Effector memory CD4-positive, alpha-beta T cell (primary cell): ENCODE measurements around the gene MN1.

ENCODE experiments used
- DNase-seq, 3 donors: peaks; one replicate each; pipeline ENCODE4 v3.0.0-alpha.2; 2020
- H3K27ac ChIP-seq: 2 replicates; pipeline ENCODE4 v1.7.0; 2013; ENCODE audit warnings: mild to moderate bottlenecking, low read length, moderate library complexity; ENCODE audit not compliant: insufficient read depth, poor library complexity, severe bottlenecking
- H3K27me3 ChIP-seq: replicated peaks from 2 replicates; pipeline ENCODE4 v1.7.0; 2013; ENCODE audit warnings: mild to moderate bottlenecking, low read length; ENCODE audit not compliant: insufficient read depth, control insufficient read depth, poor library complexity, severe bottlenecking
- H3K36me3 ChIP-seq: 2 replicates; pipeline ENCODE4 v1.7.0; 2013; ENCODE audit warnings: mild to moderate bottlenecking, low read length, moderate library complexity; ENCODE audit not compliant: control insufficient read depth, insufficient read depth
- H3K4me1 ChIP-seq: 2 replicates; pipeline ENCODE4 v1.7.0; 2013; ENCODE audit warnings: low read length, mild to moderate bottlenecking; ENCODE audit not compliant: control insufficient read depth, insufficient read depth, poor library complexity, severe bottlenecking
- H3K4me3 ChIP-seq: 2 replicates; pipeline ENCODE4 v1.7.0; 2013; ENCODE audit warnings: low read length, low read depth, mild to moderate bottlenecking; ENCODE audit not compliant: insufficient read depth, poor library complexity, severe bottlenecking
- H3K9me3 ChIP-seq: 2 replicates; pipeline ENCODE4 v1.7.0; 2013; ENCODE audit warnings: mild to moderate bottlenecking, low read length, moderate library complexity; ENCODE audit not compliant: control insufficient read depth

The MN1 gene

GRCh38 chr22:27711012-27711411, 90.5 kb downstream of the MN1 start:
- H3K36me3 ChIP-seq: no peaks in the 10 kb centered on the region
- H3K27ac ChIP-seq: no peak overlapping the region
- no peak overlapping the region for H3K4me3 ChIP-seq
- peaks cover 6% of the 10 kb centered on the region for H3K27me3 ChIP-seq
- no peak for DNase-seq
- no peaks in the 10 kb centered on the region for H3K9me3 ChIP-seq
- no peaks in the 10 kb centered on the region for H3K4me1 ChIP-seq

- Histone ChIP-seq H3K4me3 (no peak overlapping the region), H3K27ac (no peak overlapping the region), H3K36me3 (no peaks in the 10 kb centered on the region), H3K4me1 (no peaks in the 10 kb centered on the region), H3K27me3 (peaks cover 4% of the 10 kb centered on the region), H3K9me3 (no peaks in the 10 kb centered on the region)
- DNase-seq: no peak
Observed at GRCh38 chr22:27709919-27710675, 91.5 kb downstream of the MN1 start.

GRCh38 chr22:27706489-27706888, 95.1 kb downstream of the MN1 start:
- DNase-seq: no peak
- H3K4me1 ChIP-seq: no peaks in the 10 kb centered on the region
- no peak overlapping the region for H3K27ac ChIP-seq
- no peak overlapping the region for H3K4me3 ChIP-seq
- no peaks in the 10 kb centered on the region for H3K27me3 ChIP-seq
- H3K9me3 ChIP-seq: no peaks in the 10 kb centered on the region
- H3K36me3 ChIP-seq: no peaks in the 10 kb centered on the region

- Histone ChIP-seq H3K4me3 (no peak overlapping the region), H3K27ac (no peak overlapping the region), H3K9me3 (no peaks in the 10 kb centered on the region), H3K4me1 (no peaks in the 10 kb centered on the region), H3K36me3 (no peaks in the 10 kb centered on the region), H3K27me3 (no peaks in the 10 kb centered on the region)
- DNase-seq: no peak
Observed at GRCh38 chr22:27705408-27706080, 96.0 kb downstream of the MN1 start.

GRCh38 chr22:27704581-27704980, 97.0 kb downstream of the MN1 start:
- Histone ChIP-seq H3K27ac (no peak overlapping the region), H3K27me3 (no peaks in the 10 kb centered on the region), H3K36me3 (no peaks in the 10 kb centered on the region), H3K4me3 (no peak overlapping the region), H3K9me3 (no peaks in the 10 kb centered on the region), H3K4me1 (no peaks in the 10 kb centered on the region)
- no peak for DNase-seq

- DNase-seq: no peak
- H3K4me3 ChIP-seq: no peak overlapping the region
- no peaks in the 10 kb centered on the region for H3K27me3 ChIP-seq
- no peaks in the 10 kb centered on the region for H3K9me3 ChIP-seq
- no peaks in the 10 kb centered on the region for H3K36me3 ChIP-seq
- H3K4me1 ChIP-seq: no peaks in the 10 kb centered on the region
- H3K27ac ChIP-seq: no peak overlapping the region
Observed at GRCh38 chr22:27699383-27700019, 102.1 kb downstream of the MN1 start.

- no peak overlapping the region for H3K27ac ChIP-seq
- no peak overlapping the region for H3K4me3 ChIP-seq
- H3K27me3 ChIP-seq: no peaks in the 10 kb centered on the region
- H3K36me3 ChIP-seq: no peaks in the 10 kb centered on the region
- DNase-seq: no peak
- no peaks in the 10 kb centered on the region for H3K4me1 ChIP-seq
- no peaks in the 10 kb centered on the region for H3K9me3 ChIP-seq
Observed at GRCh38 chr22:27698813-27699212, 102.7 kb downstream of the MN1 start.
